ENCODE measurements around the gene XKR7.
"Not testable (repeated sequence)": the region's sequence is repeated elsewhere in the genome, so short reads cannot be mapped to it uniquely, and the experiment has no call there.

XKR7 gene

GRCh38 chr20:31923388-31924331, 44.3 kb upstream of the XKR7 start:
- TF ChIP-seq CTCF (IDR thresholded peaks at IDR 0.05; ENCODE audit: low read depth, low read length) = no peak
- no peak for DNase-seq (ENCODE audit: extremely low read depth, low read depth)

- no peak for TF ChIP-seq CTCF (IDR thresholded peaks at IDR 0.05; ENCODE audit: low read depth, low read length)
- no peak for DNase-seq (ENCODE audit: extremely low read depth, low read depth)
These were observed 43.4 kb upstream of the XKR7 start for GRCh38 chr20:31924561-31924960.

GRCh38 chr20:31925631-31926030, 42.3 kb upstream of the XKR7 start:
- TF ChIP-seq CTCF (IDR thresholded peaks at IDR 0.05; ENCODE audit: low read depth, low read length) = no peak

GRCh38 chr20:31926493-31926892, 41.5 kb upstream of the XKR7 start:
- TF ChIP-seq CTCF (IDR thresholded peaks at IDR 0.05; ENCODE audit: low read depth, low read length) = no peak
- no peak for DNase-seq (ENCODE audit: extremely low read depth, low read depth)

More at GRCh38 chr20:31925631-31926030, 42.3 kb upstream of the XKR7 start:
- DNase-seq (ENCODE audit: extremely low read depth, low read depth) = no peak

GRCh38 chr20:31927627-31928159, 40.3 kb upstream of the XKR7 start:
- no peak for DNase-seq (ENCODE audit: extremely low read depth, low read depth)
- no peak for TF ChIP-seq CTCF (IDR thresholded peaks at IDR 0.05; ENCODE audit: low read depth, low read length)

GRCh38 chr20:31929631-31930030, 38.3 kb upstream of the XKR7 start:
- DNase-seq (ENCODE audit: extremely low read depth, low read depth) = not testable (repeated sequence)

- no peak for DNase-seq (ENCODE audit: extremely low read depth, low read depth)
- TF ChIP-seq CTCF (IDR thresholded peaks at IDR 0.05; ENCODE audit: low read depth, low read length) = no peak
These were observed 37.2 kb upstream of the XKR7 start for GRCh38 chr20:31930779-31931178.
